HTERT RPE-1 (cell line): ENCODE data around the gene ADSL.
"Not testable (repeated sequence)": the region's sequence is repeated elsewhere in the genome, so short reads cannot be mapped to it uniquely, and the experiment has no call there.

ENCODE experiments used
- in situ Hi-C: fragments of 300-500 bp; cut with MboI; formaldehyde crosslinking; loops from 4 replicates; pipeline ENCODE4 v1.14.3; 2020; ENCODE audit warnings: low sequenced_read_pairs

Gene ADSL

DNA sequence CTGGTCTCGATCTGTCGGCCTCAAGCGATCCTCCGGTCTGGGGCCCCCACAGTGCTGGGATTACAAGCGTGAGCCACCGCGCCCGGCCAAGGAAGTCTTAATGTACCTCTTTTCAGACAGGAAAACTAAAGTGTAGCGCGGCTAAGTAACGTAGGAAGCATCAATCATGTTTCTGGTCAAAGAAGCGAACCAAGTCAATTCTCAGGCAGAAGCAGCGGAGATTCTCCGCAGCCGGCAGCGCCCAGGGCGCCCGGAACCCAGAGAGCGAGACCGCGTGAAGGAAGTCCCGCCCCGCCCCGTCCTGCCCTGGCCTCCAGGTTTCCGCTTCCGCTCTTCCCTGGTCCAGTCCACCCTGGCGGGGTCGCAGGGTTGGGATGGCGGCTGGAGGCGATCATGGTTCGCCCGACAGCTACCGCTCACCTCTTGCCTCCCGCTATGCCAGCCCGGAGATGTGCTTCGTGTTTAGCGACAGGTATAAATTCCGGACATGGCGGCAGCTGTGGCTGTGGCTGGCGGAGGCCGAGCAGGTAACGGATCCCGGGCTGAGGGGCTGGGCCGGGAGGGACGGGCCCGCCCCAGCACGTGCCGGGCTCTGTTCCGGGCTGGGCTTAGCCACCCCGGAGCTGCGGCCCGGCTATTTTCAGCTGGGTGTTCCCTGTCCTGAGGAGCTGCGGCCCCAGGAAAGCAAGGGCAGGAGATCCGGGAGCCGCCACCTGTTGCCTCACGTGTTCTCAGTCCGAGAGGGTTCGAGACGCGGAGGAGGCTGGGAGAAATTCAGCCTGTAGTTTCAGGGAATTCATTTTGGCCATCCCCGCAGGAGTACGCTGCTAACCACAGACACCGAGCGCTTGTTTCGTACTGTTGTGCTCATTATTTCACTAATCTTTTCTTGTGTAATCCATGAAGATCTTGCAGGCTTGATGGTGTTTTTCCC, at the start of gene ADSL:
Gene ADSL, plus strand, starts transcription at position 316 of the 934 bp plus-strand sequence. Its CDS starts 59 bp downstream, at position 375.
- in situ Hi-C loops: no loop called here

DNA sequence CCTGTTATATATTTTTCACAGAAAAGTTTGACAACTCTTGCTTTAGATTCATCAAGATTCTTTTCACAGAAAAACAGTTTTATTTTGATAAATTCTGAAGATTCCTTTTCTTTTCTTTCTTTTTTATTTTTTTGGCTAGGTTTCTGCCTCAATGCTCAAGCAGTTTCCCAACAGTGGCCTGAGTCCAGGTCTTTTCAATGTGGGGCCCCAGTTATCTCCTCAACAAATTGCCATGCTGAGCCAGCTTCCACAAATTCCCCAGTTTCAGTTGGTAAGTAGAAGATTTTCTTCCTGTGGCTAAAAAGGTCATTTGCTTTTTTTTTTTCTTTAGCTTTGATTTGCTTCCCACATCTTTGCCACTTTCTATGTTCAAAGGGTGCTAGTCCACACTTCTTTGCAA, 46.0 kb upstream of the ADSL start:
- in situ Hi-C loops: no loop called here

GRCh38 chr22:40300884-40301672, 45.2 kb upstream of the ADSL start:
- in situ Hi-C loops: no loop called here

GRCh38 chr22:40302149-40302548, 44.2 kb upstream of the ADSL start:
- in situ Hi-C loops: no loop called here

DNA sequence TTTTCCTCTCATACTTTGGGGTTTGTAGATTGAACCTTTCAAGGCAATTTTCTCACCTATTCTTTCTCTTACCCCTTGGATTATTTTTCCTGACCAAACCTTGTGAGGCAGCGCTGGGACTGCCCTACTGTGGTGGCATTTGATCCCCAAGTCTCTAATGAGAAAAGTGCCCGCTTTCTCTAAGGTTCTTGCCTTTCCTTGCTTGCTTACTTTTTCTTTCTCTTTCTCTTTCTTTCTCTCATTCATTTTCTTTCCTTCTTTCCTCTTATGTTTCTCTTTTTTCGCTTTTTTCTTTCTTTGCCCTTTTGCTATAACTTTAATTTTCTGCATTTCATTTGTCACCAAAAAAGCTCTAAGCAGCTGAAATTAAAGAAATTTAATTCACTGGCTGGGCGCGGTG, 40.7 kb upstream of the ADSL start:
- in situ Hi-C loops: no loop called here

- in situ Hi-C loops: no loop called here
Observed at GRCh38 chr22:40308999-40309573, 37.2 kb upstream of the ADSL start.

- in situ Hi-C loops: no loop called here
Observed at GRCh38 chr22:40309631-40310030, 36.7 kb upstream of the ADSL start.

DNA sequence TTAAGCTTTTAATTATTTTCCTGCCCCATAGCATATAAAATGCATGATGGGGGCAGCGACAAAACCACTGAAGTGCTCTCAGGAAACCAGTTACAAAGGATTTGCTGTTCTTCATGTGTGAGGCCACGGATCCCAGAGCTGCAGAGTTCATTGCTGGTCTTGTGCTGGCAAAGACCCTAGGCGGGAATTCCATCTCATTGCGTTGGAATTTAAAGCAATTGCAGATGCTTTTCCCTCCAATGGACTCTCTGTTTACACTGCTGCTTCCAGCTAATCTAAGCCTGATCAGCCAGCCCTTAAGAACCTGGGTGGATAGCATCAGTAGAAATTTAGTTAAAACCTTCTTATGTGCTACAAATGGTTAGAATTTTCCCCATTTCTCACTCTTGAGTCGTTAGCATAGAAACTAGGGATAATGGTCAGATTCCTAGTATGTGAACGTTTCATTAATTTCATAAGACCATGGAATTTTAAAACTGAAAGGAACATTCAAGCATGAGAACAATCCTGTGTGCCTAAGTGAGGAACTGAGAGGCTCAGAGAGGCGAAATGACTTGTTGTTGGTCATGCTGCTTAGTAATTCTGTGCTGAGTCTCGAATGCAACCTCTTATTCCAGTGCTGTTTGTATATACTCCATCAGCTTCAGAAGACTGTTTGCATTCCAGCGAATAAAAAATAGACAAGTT, 36.1 kb upstream of the ADSL start:
- in situ Hi-C loops: no loop called here

DNA sequence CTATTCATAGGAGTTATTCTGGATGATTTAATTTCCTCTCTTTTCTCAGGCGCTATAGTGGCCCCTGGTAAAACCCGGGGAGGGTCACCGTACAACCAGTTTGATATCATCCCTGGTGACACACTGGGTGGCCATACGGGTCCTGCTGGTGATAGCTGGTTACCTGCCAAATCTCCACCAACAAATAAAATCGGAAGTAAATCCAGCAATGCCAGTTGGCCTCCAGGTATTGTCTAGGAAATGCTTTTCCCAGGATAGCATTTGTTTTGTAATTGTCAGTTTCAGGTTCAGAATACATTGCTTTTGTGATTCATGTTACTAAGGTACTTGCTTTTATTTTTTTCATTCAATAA, 35.6 kb upstream of the ADSL start:
- in situ Hi-C loops: no loop called here

DNA sequence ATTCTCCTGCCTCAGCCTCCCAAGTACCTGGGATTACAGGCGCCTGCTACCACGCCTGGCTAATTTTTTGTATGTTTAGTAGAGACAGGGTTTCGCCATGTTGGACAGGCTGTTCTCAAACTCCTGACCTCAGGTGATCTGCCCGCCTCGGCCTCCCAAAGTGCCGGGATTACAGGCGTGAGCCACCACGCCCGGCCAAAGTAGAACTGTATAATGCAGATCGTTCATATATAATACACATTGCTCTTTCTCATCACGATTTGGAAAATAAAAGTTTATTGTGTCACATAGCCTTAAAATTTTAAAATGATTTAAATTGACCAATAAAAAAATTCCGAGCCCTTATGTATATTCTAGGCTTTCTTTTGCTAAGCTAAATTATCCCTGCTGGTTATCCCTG, 34.7 kb upstream of the ADSL start:
- in situ Hi-C loops: not testable (repeated sequence)

- in situ Hi-C loops: no loop called here
Observed at GRCh38 chr22:40312050-40312449, 34.2 kb upstream of the ADSL start.

- in situ Hi-C loops: no loop called here
Observed at GRCh38 chr22:40313007-40313406, 33.3 kb upstream of the ADSL start.

- in situ Hi-C loops: no loop called here
Observed at GRCh38 chr22:40314041-40314440, 32.3 kb upstream of the ADSL start.

DNA sequence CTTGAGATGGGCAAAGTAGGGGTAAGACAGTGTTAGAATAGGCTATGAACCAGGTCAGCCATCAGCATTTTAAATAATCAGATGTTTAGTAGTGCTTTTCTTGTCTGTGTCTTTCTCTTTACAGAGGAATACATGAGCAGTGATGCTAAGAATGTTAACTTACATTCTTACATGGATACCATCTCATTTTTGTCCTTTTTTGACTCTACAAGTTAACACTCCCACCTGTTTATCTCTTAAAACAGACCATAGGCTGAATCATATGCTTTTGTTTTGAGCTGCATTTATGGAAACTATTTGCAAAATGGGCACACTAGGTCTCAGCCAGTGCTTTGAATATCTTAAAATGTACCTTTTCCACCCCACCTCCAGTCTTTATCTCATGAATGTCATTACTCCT, 25.6 kb upstream of the ADSL start:
- in situ Hi-C loops: no loop called here

DNA sequence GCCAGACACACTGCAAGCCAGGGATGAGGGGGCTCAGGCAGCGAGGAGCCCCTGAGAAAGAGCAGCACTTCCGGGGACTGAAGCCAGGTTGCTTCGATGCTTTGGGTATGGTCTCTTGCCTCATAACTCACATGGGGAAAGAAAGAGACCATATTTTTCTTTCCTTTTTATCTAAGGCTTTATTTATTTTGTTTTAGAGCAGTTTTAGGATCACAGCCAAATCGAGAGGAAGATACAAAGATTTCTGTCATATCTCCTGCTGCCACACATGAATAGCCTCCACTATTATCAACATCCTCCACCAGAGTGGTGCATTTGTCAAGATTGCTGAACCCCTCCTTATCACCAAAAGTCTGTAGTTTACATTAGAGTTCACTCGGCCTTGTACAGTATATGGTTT, 24.3 kb upstream of the ADSL start:
- in situ Hi-C loops: no loop called here

GRCh38 chr22:40322818-40323447, 23.4 kb upstream of the ADSL start:
- in situ Hi-C loops: no loop called here

- in situ Hi-C loops: no loop called here
Observed at GRCh38 chr22:40323681-40324171, 22.6 kb upstream of the ADSL start.

DNA sequence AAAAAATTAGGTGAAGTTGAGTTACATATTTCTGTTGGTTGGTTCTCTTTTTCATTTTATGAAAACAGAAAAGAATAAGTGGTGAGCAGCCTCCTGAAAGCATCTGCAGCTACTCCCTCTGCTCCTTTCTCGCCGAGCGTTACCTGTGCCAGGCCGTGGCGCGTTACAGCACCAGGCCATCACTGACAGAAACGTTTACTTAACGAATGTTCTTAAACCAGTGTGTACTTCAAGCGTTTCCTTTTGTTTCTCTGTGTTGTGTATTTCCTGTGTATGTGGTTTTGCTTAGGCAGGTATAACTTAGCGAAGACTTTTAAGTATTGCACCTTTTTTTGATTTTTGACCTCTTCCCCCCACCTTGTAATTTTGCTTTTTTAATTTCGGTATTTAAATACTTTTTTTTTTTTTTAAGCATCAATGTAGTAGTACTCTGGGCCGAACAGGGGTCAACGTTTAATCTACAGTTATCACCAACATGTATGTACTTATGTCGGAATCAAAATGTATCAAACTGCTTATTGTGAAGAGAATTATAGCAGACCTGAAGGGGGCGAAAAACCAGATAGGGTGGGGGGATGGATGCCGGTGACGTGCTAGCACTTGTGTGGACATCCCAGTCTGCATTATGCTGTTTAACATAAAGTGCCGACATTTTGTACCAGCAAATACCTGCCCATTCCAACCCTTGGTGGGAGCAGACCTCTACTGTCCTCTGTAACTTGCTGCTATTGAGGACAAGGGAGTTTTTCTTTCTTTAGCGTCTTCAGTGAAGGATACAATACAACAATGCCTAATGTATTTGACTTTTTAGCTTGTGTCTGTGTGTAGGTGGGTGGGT, 21.6 kb upstream of the ADSL start:
- in situ Hi-C loops: no loop called here

GRCh38 chr22:40325315-40325714, 21.0 kb upstream of the ADSL start:
- in situ Hi-C loops: no loop called here
